Neutrophil (primary cell): ENCODE results near the gene LPP.

Experiments used
- H3K27ac ChIP-seq: fragments of 200-600 bp; sonication (generic); 2 replicates; pipeline ENCODE4 v1.5.1; 2016; ENCODE audit warnings: mild to moderate bottlenecking, moderate library complexity
- H3K27me3 ChIP-seq: fragments of 200-600 bp; sonication (generic); 2 replicates; pipeline ENCODE4 v1.6.0; 2016; ENCODE audit warnings: mild to moderate bottlenecking
- H3K36me3 ChIP-seq: fragments of 200-600 bp; sonication (generic); 2 replicates; pipeline ENCODE4 v1.5.1; 2017
- H3K4me1 ChIP-seq, 2 experiments: fragments of 200-600 bp in 1 of 2; sonication (generic) in 1 of 2; 1 replicate in 1 of 2; 2 replicates in 1 of 2; pipeline versions ENCODE4 v1.5.1 to v1.6.1; 2013 to 2016; ENCODE audit warnings: low read depth in 1 of 2, low read length in 1 of 2, mild to moderate bottlenecking in 1 of 2, moderate library complexity in 1 of 2; ENCODE audit not compliant: control insufficient read depth in 1 of 2, insufficient read depth in 1 of 2
- H3K4me3 ChIP-seq, 2 experiments: fragments of 200-600 bp in 1 of 2; sonication (generic) in 1 of 2; 1 replicate in 1 of 2; 2 replicates in 1 of 2; pipeline ENCODE4 v1.5.1; 2013 to 2016; ENCODE audit warnings: low read depth in 1 of 2, low read length in 1 of 2, mild to moderate bottlenecking in 1 of 2, moderate library complexity in 1 of 2
- H3K9me3 ChIP-seq: fragments of 200-600 bp; sonication (generic); 2 replicates; pipeline ENCODE4 v1.5.1; 2016
- CTCF ChIP-seq: fragments of 200-600 bp; sonication (generic); IDR thresholded peaks from 2 replicates; pipeline ENCODE4 v1.5.1; 2016; ENCODE audit warnings: antibody characterized with exemption

Gene LPP

GRCh38 chr3:188934989-188935388, 781.0 kb downstream of the LPP start:
- TF ChIP-seq CTCF: no peak
- Histone ChIP-seq H3K27ac (no peak overlapping the region), H3K4me3 (no peak overlapping the region), H3K4me1 (peaks cover 1 to 3% of the 10 kb centered on the region in 2 experiments), H3K9me3 (no peaks in the 10 kb centered on the region), H3K27me3 (no peaks in the 10 kb centered on the region), H3K36me3 (no peaks in the 10 kb centered on the region)

GRCh38 chr3:188936597-188937107, 782.7 kb downstream of the LPP start:
- TF ChIP-seq CTCF: no peak
- Histone ChIP-seq H3K9me3 (no peaks in the 10 kb centered on the region), H3K27ac (no peak overlapping the region), H3K36me3 (no peaks in the 10 kb centered on the region), H3K4me3 (no peak overlapping the region), H3K27me3 (no peaks in the 10 kb centered on the region), H3K4me1 (peaks cover 17 to 18% of the 10 kb centered on the region in 2 experiments)

- no peaks in the 10 kb centered on the region for H3K9me3 ChIP-seq
- H3K4me3 ChIP-seq: no peak overlapping the region
- no peaks in the 10 kb centered on the region for H3K36me3 ChIP-seq
- H3K27me3 ChIP-seq: no peaks in the 10 kb centered on the region
- no peak overlapping the region for H3K27ac ChIP-seq
- peaks cover 17 to 20% of the 10 kb centered on the region in 2 experiments for H3K4me1 ChIP-seq
- TF ChIP-seq CTCF: no peak
Observed at GRCh38 chr3:188937389-188937788, 783.4 kb downstream of the LPP start.

GRCh38 chr3:188938999-188939398, 785.0 kb downstream of the LPP start:
- no peak overlapping the region for H3K4me3 ChIP-seq
- peaks cover 26 to 31% of the 10 kb centered on the region in 2 experiments for H3K4me1 ChIP-seq
- H3K27ac ChIP-seq: no peak overlapping the region
- no peak for TF ChIP-seq CTCF
- H3K36me3 ChIP-seq: no peaks in the 10 kb centered on the region
- no peaks in the 10 kb centered on the region for H3K27me3 ChIP-seq
- H3K9me3 ChIP-seq: no peaks in the 10 kb centered on the region

GRCh38 chr3:188939814-188940572, 786.0 kb downstream of the LPP start:
- Histone ChIP-seq H3K4me1 (peaks cover 26 to 32% of the 10 kb centered on the region in 2 experiments), H3K27ac (peak overlapping the region; percentile 60), H3K4me3 (no peak overlapping the region), H3K27me3 (no peaks in the 10 kb centered on the region), H3K36me3 (no peaks in the 10 kb centered on the region), H3K9me3 (no peaks in the 10 kb centered on the region)
- TF ChIP-seq CTCF: no peak
